HepG2 (cell line): ENCODE measurements around the gene DNAJB8. TPM values are rescaled to one million over a fixed set of nuclear protein-coding genes. Genes with fewer than 3 reads are reported as not detected.

Source experiments
- ATAC-seq: fragments of 200-7000 bp; cut with Tn5 transposase; 3 replicates; pipeline ENCODE4 v1.9.1; 2020; ENCODE audit warnings: mild to moderate bottlenecking, moderate library complexity
- BruUV-seq: library from RNA; stranded (reverse); fragments of 400-500 nt; replicated peaks from 2 replicates; lab custom pipeline; 2021; lab: Mats Ljungman, UMichigan
- CTCF ChIA-PET: fragments of 300-600 bp; formaldehyde crosslinking; extraction: SDS; loops from one replicate; lab custom pipeline; 2021; ENCODE audit warnings: low total read pairs, inconsistent platforms, low intra/inter-chr PET ratio; lab: Yijun Ruan, JAX
- POLR2A ChIA-PET: fragments of 350-600 bp; sonication (Branson Sonifier 250); formaldehyde crosslinking; loops from one replicate; lab custom pipeline; 2020; ENCODE audit warnings: antibody characterized with exemption, inconsistent platforms; lab: Yijun Ruan, JAX
- DNase-seq: peaks from one replicate; pipeline ENCODE4 v3.0.0-alpha.2; 2015; ENCODE audit warnings: low spot score
- FAIRE-seq: peaks from 3 replicates; lab custom pipeline; 2011; peaks lifted over from hg19 to GRCh38; lab: Jason Lieb, UNC
- H2AFZ ChIP-seq: one replicate; pipeline ENCODE4 v1.6.1; 2011; ENCODE audit warnings: low read length, inconsistent platforms
- H3K27ac ChIP-seq: fragments of 300-600 bp; 3 replicates; pipeline ENCODE4 v1.8.0; 2011; ENCODE audit warnings: mixed run types, mild to moderate bottlenecking, mixed read lengths, low read length, inconsistent platforms; ENCODE audit not compliant: insufficient read depth; ENCODE audit errors: extremely low read length
- H3K27me3 ChIP-seq, 2 experiments: fragments of 200-600 bp in 1 of 2; 2 replicates in 1 of 2; 3 replicates in 1 of 2; pipeline versions ENCODE4 v1.6.0 to v1.8.0; 2011; ENCODE audit warnings: low read length in 2 of 2, mild to moderate bottlenecking in 2 of 2, moderate library complexity in 2 of 2, inconsistent platforms in 1 of 2; ENCODE audit not compliant: insufficient read depth in 2 of 2, control insufficient read depth in 1 of 2
- H3K36me3 ChIP-seq, 2 experiments: fragments of 200-600 bp in 1 of 2; replicated peaks in 1 of 2; 2 replicates in 1 of 2; 3 replicates in 1 of 2; pipeline versions ENCODE4 v1.5.1 to v1.8.0; 2011; ENCODE audit warnings: low read length in 2 of 2, inconsistent platforms in 1 of 2; ENCODE audit not compliant: insufficient read depth in 2 of 2, control insufficient read depth in 1 of 2
- H3K4me1 ChIP-seq: 2 replicates; pipeline ENCODE4 v1.5.1; 2012; ENCODE audit warnings: low read length, inconsistent platforms; ENCODE audit not compliant: insufficient read depth
- H3K4me2 ChIP-seq: 2 replicates; pipeline ENCODE4 v1.6.0; 2011; ENCODE audit warnings: low read depth, low read length, inconsistent platforms
- H3K4me3 ChIP-seq, 3 experiments: fragments of 200-600 bp in 1 of 3; sonication (generic), shearing (Covaris generic) in 1 of 3; replicated peaks in 1 of 3; 2 replicates each; pipeline ENCODE4 v1.5.1; 2011 to 2016; ENCODE audit warnings: low read length in 3 of 3, inconsistent platforms in 2 of 3, low read depth in 2 of 3, mild to moderate bottlenecking in 2 of 3, control low read depth in 1 of 3, mixed read lengths in 1 of 3; ENCODE audit not compliant: insufficient read depth in 1 of 3
- H3K79me2 ChIP-seq: one replicate; pipeline ENCODE4 v1.6.1; 2011; ENCODE audit warnings: low read length, inconsistent platforms; ENCODE audit not compliant: insufficient read depth
- H3K9ac ChIP-seq: 2 replicates; pipeline ENCODE4 v1.6.0; 2011; ENCODE audit warnings: mild to moderate bottlenecking, low read depth, low read length, inconsistent platforms; ENCODE audit not compliant: insufficient read depth
- H3K9me3 ChIP-seq: 2 replicates; pipeline ENCODE4 v1.5.1; 2012; ENCODE audit warnings: mild to moderate bottlenecking, low read length
- H4K20me1 ChIP-seq: 2 replicates; pipeline ENCODE4 v1.6.0; 2011; ENCODE audit warnings: inconsistent platforms, mild to moderate bottlenecking, low read length, moderate library complexity; ENCODE audit not compliant: insufficient read depth
- MAF1 ChIP-seq: sonication (generic); formaldehyde crosslinking; IDR thresholded peaks from 2 replicates; pipeline ENCODE4 v1.5.0; 2020; ENCODE audit warnings: missing genetic modification reagents, borderline replicate concordance
- SCMH1 ChIP-seq: sonication (generic); formaldehyde crosslinking; IDR thresholded peaks from 2 replicates; pipeline ENCODE4 v1.9.0; 2021; ENCODE audit warnings: missing genetic modification reagents, mild to moderate bottlenecking, borderline replicate concordance
- SKI ChIP-seq: fragments of 450-650 bp; IDR thresholded peaks from one replicate; pipeline ENCODE4 v1.6.1; 2018; ENCODE audit warnings: mild to moderate bottlenecking; ENCODE audit not compliant: partially characterized antibody
- SMARCE1 ChIP-seq: fragments of 450-650 bp; IDR thresholded peaks from 2 replicates; pipeline ENCODE4 v1.6.1; 2017; ENCODE audit warnings: borderline replicate concordance
- SRSF4 ChIP-seq: fragments of 200-400 bp; formaldehyde crosslinking; IDR thresholded peaks from one replicate; pipeline ENCODE4 v1.6.1; 2018; ENCODE audit warnings: mild to moderate bottlenecking, low read depth, low read length, moderate library complexity; ENCODE audit not compliant: poor library complexity, severe bottlenecking
- ZFP62 ChIP-seq: sonication (generic); formaldehyde crosslinking; IDR thresholded peaks from 2 replicates; pipeline ENCODE4 v1.4.0; 2020; ENCODE audit warnings: missing genetic modification reagents
- ZNF326 ChIP-seq: sonication (generic); formaldehyde crosslinking; IDR thresholded peaks from 2 replicates; pipeline ENCODE4 v1.4.0; 2020; ENCODE audit warnings: missing genetic modification reagents, borderline replicate concordance
- ZNF530 ChIP-seq: sonication (generic); formaldehyde crosslinking; IDR thresholded peaks from 2 replicates; pipeline ENCODE4 v1.5.0; 2020; ENCODE audit warnings: low read depth, mild to moderate bottlenecking, missing genetic modification reagents
- ZNF607 ChIP-seq: sonication (generic); formaldehyde crosslinking; IDR thresholded peaks from 2 replicates; pipeline ENCODE4 v1.5.1; 2020; ENCODE audit warnings: missing genetic modification reagents, mild to moderate bottlenecking, borderline replicate concordance
- WGBS: methylation state at CpG from one replicate; pipeline ENCODE4 v1.1.6; 2017; ENCODE audit warnings: low lambda C conversion rate; 5-methylcytosine and 5-hydroxymethylcytosine counted together
- in situ Hi-C: cut with HindIII; loops from 2 replicates; pipeline ENCODE4 v1.10.0; 2017; ENCODE audit warnings: low pct_unique_long_range_greater_than_20kb; ENCODE audit not compliant: extremely low pct_ligation_motif_present
- intact Hi-C: fragments of 100-400 bp; cut with micrococcal nuclease; formaldehyde crosslinking; loops from one replicate; pipeline ENCODE4 v1.10.0; 2022; ENCODE audit not compliant: unreplicated experiment
- polyA plus RNA-seq, 8 experiments: library from polyadenylated mRNA; depleted of rRNA in 3 of 8; stranded (reverse) in 7 of 8; unstranded in 1 of 8; fragments of >200 nt; fragmentation: Illumina TruSeq in 4 of 8; extraction: Trizol in 4 of 8; gene quantifications; 2 replicates each; pipeline versions ENCODE4 v1.2.1 to v1.2.3, GENCODE V29; 2011 to 2016; ENCODE audit warnings: low read depth in 4 of 8, missing spikeins in 1 of 8, mixed read lengths in 1 of 8; ENCODE audit not compliant: insufficient read depth in 1 of 8
- total RNA-seq, 5 experiments: library from RNA; depleted of rRNA; stranded (reverse); fragments of >200 nt; fragmentation: Illumina TruSeq; extraction: Trizol; gene quantifications; 2 replicates each; pipeline ENCODE4 v1.2.3, GENCODE V29; 2016; ENCODE audit warnings: low read depth in 1 of 5
- TF ChIP-seq, protein P1 (sequence below): sonication (generic); formaldehyde crosslinking; IDR thresholded peaks from 2 replicates; pipeline ENCODE4 v1.5.1; 2020; ENCODE audit warnings: mild to moderate bottlenecking, missing genetic modification reagents, moderate library complexity
- TF ChIP-seq, protein P2 (sequence below): IDR thresholded peaks from 2 replicates; pipeline ENCODE4 v1.6.1; 2012; ENCODE audit warnings: low read depth, low read length, improper control_type of control experiment
- TF ChIP-seq, protein P3 (sequence below): sonication (generic); formaldehyde crosslinking; IDR thresholded peaks from 2 replicates; pipeline ENCODE4 v1.5.0; 2020; ENCODE audit warnings: missing genetic modification reagents
- TF ChIP-seq, protein P4 (sequence below): sonication (generic); formaldehyde crosslinking; IDR thresholded peaks from 2 replicates; pipeline ENCODE4 v1.5.1; 2020; ENCODE audit warnings: mild to moderate bottlenecking, moderate library complexity, missing genetic modification reagents

The DNAJB8 gene
- total and polyA plus RNA-seq, 2 of the 13 experiments (the other 11 are each of a cell fraction or from before 2014, with no cell fraction given) = not detected

DNA sequence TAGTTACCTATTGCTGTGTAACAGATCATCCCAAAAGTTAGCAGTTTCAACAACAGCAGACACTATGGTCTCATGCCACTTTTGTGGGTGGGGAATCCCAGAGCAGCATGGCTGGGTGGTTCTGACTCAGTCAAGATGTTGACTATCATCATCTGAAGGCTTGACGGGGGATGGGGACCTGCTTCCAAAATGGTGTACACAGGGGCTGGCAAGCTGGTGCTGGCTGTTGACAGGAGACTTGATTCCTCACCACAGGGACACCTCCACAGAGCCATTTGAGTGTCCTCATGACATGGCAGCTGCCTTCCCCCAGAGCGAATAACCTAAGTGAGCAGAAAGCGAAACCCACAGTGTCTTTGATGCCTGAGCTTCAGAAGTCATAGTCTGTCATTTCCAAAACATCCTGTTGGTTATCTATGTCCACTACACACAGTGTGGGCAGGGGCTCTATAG lies 19.1 kb downstream of the DNAJB8 start (continued):
- TF ChIP-seq, protein P1, sequence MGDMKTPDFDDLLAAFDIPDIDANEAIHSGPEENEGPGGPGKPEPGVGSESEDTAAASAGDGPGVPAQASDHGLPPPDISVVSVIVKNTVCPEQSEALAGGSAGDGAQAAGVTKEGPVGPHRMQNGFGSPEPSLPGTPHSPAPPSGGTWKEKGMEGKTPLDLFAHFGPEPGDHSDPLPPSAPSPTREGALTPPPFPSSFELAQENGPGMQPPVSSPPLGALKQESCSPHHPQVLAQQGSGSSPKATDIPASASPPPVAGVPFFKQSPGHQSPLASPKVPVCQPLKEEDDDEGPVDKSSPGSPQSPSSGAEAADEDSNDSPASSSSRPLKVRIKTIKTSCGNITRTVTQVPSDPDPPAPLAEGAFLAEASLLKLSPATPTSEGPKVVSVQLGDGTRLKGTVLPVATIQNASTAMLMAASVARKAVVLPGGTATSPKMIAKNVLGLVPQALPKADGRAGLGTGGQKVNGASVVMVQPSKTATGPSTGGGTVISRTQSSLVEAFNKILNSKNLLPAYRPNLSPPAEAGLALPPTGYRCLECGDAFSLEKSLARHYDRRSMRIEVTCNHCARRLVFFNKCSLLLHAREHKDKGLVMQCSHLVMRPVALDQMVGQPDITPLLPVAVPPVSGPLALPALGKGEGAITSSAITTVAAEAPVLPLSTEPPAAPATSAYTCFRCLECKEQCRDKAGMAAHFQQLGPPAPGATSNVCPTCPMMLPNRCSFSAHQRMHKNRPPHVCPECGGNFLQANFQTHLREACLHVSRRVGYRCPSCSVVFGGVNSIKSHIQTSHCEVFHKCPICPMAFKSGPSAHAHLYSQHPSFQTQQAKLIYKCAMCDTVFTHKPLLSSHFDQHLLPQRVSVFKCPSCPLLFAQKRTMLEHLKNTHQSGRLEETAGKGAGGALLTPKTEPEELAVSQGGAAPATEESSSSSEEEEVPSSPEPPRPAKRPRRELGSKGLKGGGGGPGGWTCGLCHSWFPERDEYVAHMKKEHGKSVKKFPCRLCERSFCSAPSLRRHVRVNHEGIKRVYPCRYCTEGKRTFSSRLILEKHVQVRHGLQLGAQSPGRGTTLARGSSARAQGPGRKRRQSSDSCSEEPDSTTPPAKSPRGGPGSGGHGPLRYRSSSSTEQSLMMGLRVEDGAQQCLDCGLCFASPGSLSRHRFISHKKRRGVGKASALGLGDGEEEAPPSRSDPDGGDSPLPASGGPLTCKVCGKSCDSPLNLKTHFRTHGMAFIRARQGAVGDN (CRISPR knock-in tag) = no peak

DNA sequence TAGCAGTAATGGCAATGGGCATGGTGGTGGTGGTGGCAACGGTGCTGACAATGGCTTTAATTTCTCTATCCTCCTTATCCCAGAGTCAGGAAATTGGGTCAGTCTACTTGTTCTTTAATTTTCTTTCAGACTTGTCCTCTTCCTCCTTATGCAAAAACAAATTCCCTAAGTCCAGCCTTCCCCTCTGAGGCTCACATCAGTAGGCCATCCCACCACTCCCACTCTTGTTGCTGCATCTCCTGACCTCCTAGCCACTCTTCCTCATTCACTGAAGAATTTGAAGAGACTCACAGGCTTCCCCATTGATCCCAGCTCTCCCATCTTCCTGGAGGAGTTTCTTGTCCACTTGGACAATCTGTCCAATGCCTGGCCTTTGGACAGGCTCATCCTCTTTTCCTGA lies 19.9 kb downstream of the DNAJB8 start:
- peaks cover 8 to 79% of the 10 kb centered on the region in 2 experiments for H3K27me3 ChIP-seq
- no peak overlapping the region for H3K9ac ChIP-seq
- H3K4me3 ChIP-seq = no peak overlapping the region
- ChIA-PET CTCF (no interaction called here), POLR2A (no interaction called here)
- no peak overlapping the region for H3K4me2 ChIP-seq
- H3K36me3 ChIP-seq = no peaks in the 10 kb centered on the region
- no peaks in the 10 kb centered on the region for H3K79me2 ChIP-seq
- in situ Hi-C loops = no loop called here
- BruUV-seq = no TSS peak
- no peak for FAIRE-seq
- intact Hi-C loops = no loop called here
- no peak for ATAC-seq
- TF ChIP-seq MAF1 (CRISPR knock-in tag) = no peak
- TF ChIP-seq ZNF326 = no peak
- TF ChIP-seq, protein P2, sequence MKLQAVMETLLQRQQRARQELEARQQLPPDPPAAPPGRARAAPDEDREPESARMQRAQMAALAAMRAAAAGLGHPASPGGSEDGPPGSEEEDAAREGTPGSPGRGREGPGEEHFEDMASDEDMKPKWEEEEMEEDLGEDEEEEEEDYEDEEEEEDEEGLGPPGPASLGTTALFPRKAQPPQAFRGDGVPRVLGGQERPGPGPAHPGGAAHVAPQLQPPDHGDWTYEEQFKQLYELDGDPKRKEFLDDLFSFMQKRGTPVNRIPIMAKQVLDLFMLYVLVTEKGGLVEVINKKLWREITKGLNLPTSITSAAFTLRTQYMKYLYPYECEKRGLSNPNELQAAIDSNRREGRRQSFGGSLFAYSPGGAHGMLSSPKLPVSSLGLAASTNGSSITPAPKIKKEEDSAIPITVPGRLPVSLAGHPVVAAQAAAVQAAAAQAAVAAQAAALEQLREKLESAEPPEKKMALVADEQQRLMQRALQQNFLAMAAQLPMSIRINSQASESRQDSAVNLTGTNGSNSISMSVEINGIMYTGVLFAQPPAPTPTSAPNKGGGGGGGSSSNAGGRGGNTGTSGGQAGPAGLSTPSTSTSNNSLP = no peak
- TF ChIP-seq SMARCE1 = no peak
- TF ChIP-seq, protein P3, sequence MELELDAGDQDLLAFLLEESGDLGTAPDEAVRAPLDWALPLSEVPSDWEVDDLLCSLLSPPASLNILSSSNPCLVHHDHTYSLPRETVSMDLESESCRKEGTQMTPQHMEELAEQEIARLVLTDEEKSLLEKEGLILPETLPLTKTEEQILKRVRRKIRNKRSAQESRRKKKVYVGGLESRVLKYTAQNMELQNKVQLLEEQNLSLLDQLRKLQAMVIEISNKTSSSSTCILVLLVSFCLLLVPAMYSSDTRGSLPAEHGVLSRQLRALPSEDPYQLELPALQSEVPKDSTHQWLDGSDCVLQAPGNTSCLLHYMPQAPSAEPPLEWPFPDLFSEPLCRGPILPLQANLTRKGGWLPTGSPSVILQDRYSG (CRISPR knock-in tag) = no peak
- TF ChIP-seq SKI = no peak
- TF ChIP-seq ZNF530 (CRISPR knock-in tag) = no peak
- TF ChIP-seq ZNF607 (CRISPR knock-in tag) = no peak
- TF ChIP-seq SCMH1 (CRISPR knock-in tag) = no peak
- TF ChIP-seq, protein P4, sequence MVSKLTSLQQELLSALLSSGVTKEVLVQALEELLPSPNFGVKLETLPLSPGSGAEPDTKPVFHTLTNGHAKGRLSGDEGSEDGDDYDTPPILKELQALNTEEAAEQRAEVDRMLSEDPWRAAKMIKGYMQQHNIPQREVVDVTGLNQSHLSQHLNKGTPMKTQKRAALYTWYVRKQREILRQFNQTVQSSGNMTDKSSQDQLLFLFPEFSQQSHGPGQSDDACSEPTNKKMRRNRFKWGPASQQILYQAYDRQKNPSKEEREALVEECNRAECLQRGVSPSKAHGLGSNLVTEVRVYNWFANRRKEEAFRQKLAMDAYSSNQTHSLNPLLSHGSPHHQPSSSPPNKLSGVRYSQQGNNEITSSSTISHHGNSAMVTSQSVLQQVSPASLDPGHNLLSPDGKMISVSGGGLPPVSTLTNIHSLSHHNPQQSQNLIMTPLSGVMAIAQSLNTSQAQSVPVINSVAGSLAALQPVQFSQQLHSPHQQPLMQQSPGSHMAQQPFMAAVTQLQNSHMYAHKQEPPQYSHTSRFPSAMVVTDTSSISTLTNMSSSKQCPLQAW (CRISPR knock-in tag) = no peak
- TF ChIP-seq SRSF4 = no peak
- no peak for TF ChIP-seq ZFP62 (CRISPR knock-in tag)
- no peak for DNase-seq
- 0% methylated on average over 1 of the region's 1 CpG for WGBS
- H3K27ac ChIP-seq = no peak overlapping the region
- H3K9me3 ChIP-seq = no peaks in the 10 kb centered on the region
- no peaks in the 10 kb centered on the region for H3K4me1 ChIP-seq
- H2AFZ ChIP-seq = no peak overlapping the region
- no peaks in the 10 kb centered on the region for H4K20me1 ChIP-seq
